Measurements from ENCODE around the gene HEATR3.

The HEATR3 gene

DNA sequence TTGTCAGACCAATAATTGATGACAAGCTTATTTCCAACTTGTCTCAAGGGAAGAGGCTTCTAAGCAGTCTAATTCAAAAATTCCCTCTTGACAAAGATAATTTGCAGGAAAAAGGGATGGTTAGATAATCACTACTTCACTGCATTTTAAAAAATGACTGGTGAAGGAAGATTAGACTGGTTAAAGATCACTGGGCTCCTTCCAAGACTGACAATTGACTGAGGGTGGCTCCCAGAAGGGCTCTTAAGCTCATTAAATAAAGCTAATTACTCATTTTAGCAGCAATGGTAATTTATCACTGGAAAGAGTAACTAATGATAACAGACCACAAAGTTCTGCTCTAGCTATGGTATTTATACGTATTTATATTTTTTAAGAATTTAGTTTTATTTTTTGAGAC is 4.4 kb upstream of the HEATR3 start:
- Histone ChIP-seq H3K36me3 (ENCODE audit: control insufficient read depth, low read length) (0 out of 2 replicates have a peak, but pooled peaks cover 3% of the 10 kb centered on the region), H3K27me3 (ENCODE audit: control insufficient read depth, low read length) (no peaks in the 10 kb centered on the region), H3K4me3 (ENCODE audit: low read length) (no peak overlapping the region), H4K20me1 (ENCODE audit: control insufficient read depth, insufficient read depth, low read depth, low read length) (no peaks in the 10 kb centered on the region), H3K9me2 (replicated peaks; ENCODE audit: control insufficient read depth, low read length) (no peaks in the 10 kb centered on the region), H3K9me3 (ENCODE audit: control insufficient read depth, insufficient read depth, low read length) (no peaks in the 10 kb centered on the region), H3F3A (ENCODE audit: control insufficient read depth, insufficient read depth) (no peaks in the 10 kb centered on the region), H3K79me2 (ENCODE audit: control insufficient read depth, low read length) (peaks cover under 1% of the 10 kb centered on the region), H3K27ac (ENCODE audit: low read depth, low read length) (no peak overlapping the region), H3K4me2 (ENCODE audit: low read length) (no peak overlapping the region), H3K4me1 (ENCODE audit: control insufficient read depth, low read length) (peaks cover 4% of the 10 kb centered on the region)
- TF ChIP-seq, protein P1, sequence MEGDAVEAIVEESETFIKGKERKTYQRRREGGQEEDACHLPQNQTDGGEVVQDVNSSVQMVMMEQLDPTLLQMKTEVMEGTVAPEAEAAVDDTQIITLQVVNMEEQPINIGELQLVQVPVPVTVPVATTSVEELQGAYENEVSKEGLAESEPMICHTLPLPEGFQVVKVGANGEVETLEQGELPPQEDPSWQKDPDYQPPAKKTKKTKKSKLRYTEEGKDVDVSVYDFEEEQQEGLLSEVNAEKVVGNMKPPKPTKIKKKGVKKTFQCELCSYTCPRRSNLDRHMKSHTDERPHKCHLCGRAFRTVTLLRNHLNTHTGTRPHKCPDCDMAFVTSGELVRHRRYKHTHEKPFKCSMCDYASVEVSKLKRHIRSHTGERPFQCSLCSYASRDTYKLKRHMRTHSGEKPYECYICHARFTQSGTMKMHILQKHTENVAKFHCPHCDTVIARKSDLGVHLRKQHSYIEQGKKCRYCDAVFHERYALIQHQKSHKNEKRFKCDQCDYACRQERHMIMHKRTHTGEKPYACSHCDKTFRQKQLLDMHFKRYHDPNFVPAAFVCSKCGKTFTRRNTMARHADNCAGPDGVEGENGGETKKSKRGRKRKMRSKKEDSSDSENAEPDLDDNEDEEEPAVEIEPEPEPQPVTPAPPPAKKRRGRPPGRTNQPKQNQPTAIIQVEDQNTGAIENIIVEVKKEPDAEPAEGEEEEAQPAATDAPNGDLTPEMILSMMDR (IDR thresholded peaks at IDR 0.05; ENCODE audit: low read depth, low read length, poor library complexity, severe bottlenecking), result no peak
- no peak for TF ChIP-seq EZH2phosphoT487 (IDR thresholded peaks at IDR 0.05; ENCODE audit: borderline replicate concordance, low read length)

DNA sequence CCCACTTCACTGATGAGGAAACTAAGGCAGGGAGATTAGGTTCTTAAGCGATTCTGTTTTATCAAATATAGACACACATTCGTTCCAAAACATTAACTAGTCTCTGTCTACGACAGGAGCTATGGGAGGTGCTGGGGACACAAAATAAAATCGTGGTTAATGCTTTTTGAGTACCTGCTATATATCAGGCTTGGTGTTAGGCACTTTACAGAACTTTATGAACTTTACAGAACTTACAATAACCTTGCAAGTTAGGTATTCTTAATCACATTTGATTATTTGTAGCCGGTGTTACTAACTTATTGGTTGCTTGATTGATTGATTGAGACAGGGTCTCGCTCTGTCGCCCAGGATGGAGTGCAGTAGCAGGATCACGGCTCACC is 538 bp upstream of the HEATR3 start:
- TF ChIP-seq EZH2phosphoT487 (IDR thresholded peaks at IDR 0.05; ENCODE audit: borderline replicate concordance, low read length), result no peak
- Histone ChIP-seq H3K4me2 (ENCODE audit: low read length) (peak overlapping the region; percentile 74), H3K79me2 (ENCODE audit: control insufficient read depth, low read length) (peaks cover 34% of the 10 kb centered on the region), H3K4me1 (ENCODE audit: control insufficient read depth, low read length) (peaks cover 25% of the 10 kb centered on the region), H4K20me1 (ENCODE audit: control insufficient read depth, insufficient read depth, low read depth, low read length) (peaks cover 8% of the 10 kb centered on the region; the same call in 1 of the 2 replicates), H3K9me3 (ENCODE audit: control insufficient read depth, insufficient read depth, low read length) (no peaks in the 10 kb centered on the region), H3K4me3 (ENCODE audit: low read length) (peak overlapping the region; percentile 93), H3K9me2 (replicated peaks; ENCODE audit: control insufficient read depth, low read length) (no peaks in the 10 kb centered on the region), H3K36me3 (ENCODE audit: control insufficient read depth, low read length) (peaks cover 28% of the 10 kb centered on the region), H3K27me3 (ENCODE audit: control insufficient read depth, low read length) (no peaks in the 10 kb centered on the region), H3K27ac (ENCODE audit: low read depth, low read length) (no peak overlapping the region), H3F3A (ENCODE audit: control insufficient read depth, insufficient read depth) (no peaks in the 10 kb centered on the region)

DNA sequence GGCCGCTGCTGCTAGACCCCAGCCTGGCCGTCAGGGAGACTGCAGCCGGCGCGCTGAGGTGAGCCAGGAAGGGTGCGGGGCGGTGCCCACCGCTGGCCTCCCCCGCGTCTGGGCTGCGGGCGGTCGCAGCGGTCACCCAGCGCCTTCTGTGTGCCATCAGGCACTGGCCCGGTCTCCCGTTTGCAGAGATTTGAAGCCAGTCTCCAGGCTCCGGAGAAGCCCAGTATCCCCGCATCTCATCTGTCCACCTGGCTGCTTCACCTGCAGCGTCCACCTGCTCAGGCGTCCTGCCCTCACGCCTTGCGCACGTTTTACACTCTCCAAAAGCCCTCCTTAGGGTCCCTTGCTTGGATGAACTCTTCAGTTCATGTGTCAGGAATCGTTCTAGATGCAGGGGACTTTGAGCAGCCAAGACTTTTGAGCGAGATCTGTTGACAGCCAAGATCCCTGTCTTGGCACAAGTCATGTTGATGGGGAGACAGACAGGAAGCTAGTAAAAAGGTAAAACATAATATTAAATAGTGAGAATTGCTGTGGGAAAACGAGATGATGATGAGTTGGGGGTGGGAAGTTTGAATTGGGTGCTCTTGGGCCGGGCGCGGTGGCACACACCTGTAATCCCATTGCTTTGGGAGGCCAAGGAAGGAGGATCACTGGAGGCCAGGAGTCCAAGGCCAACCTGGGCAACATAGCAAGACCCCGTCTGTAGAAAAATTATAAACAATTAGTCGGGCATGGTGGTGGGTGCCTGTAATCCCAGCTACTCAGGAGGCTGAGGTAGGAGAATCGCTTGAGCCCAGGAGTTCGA is 916 bp downstream of the HEATR3 start:
- Histone ChIP-seq H3K9me3 (ENCODE audit: control insufficient read depth, insufficient read depth, low read length) (no peaks in the 10 kb centered on the region), H3K27me3 (ENCODE audit: control insufficient read depth, low read length) (no peaks in the 10 kb centered on the region), H3K4me1 (ENCODE audit: control insufficient read depth, low read length) (peaks cover 25% of the 10 kb centered on the region), H3K4me2 (ENCODE audit: low read length) (peak overlapping the region; percentile 74), H3K79me2 (ENCODE audit: control insufficient read depth, low read length) (peaks cover 34% of the 10 kb centered on the region), H3K36me3 (ENCODE audit: control insufficient read depth, low read length) (peaks cover 41% of the 10 kb centered on the region), H3K9me2 (replicated peaks; ENCODE audit: control insufficient read depth, low read length) (no peaks in the 10 kb centered on the region), H3K27ac (ENCODE audit: low read depth, low read length) (peak overlapping the region; percentile 78), H3F3A (ENCODE audit: control insufficient read depth, insufficient read depth) (no peaks in the 10 kb centered on the region), H4K20me1 (ENCODE audit: control insufficient read depth, insufficient read depth, low read depth, low read length) (peaks cover 8% of the 10 kb centered on the region; the same call in 1 of the 2 replicates), H3K4me3 (ENCODE audit: low read length) (peak overlapping the region; percentile 93)
- TF ChIP-seq EZH2phosphoT487 (IDR thresholded peaks at IDR 0.05; ENCODE audit: borderline replicate concordance, low read length), result no peak
- TF ChIP-seq, protein P1 (IDR thresholded peaks at IDR 0.05; ENCODE audit: low read depth, low read length, poor library complexity, severe bottlenecking), result no peak

DNA sequence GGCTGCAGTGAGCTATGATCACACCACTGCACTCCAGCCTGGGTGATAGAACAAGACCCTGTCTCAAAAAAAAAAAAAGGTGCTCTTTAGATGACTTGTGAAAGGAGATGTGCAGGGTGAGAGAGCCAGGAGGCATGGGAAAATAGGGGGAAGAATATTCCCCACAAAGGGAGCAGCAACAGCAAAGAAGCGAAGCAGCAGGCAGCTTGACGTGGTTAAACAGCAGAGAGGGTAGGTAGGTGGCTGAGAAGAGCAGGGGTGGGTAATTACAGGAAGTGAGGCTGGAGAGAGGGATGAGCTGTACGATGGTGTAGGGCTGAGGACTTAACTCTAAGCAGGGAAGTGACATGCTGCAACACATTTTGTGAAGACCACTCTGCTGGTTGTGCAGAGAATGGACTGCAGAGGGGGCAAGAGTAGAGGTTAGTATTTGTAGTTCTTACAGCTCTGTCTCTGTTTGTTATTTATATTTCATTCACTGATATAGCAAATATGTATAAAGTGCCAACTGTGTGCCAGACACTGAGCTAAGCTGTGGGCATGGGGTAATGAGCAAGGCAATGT is 1.6 kb downstream of the HEATR3 start:
- Histone ChIP-seq H3K27ac (ENCODE audit: low read depth, low read length) (no peak overlapping the region), H4K20me1 (ENCODE audit: control insufficient read depth, insufficient read depth, low read depth, low read length) (peaks cover 8% of the 10 kb centered on the region; the same call in 1 of the 2 replicates)

More for the DNA sequence above, 1.6 kb downstream of the HEATR3 start:
- Histone ChIP-seq H3K9me3 (ENCODE audit: control insufficient read depth, insufficient read depth, low read length) (no peaks in the 10 kb centered on the region), H3K4me3 (ENCODE audit: low read length) (peak overlapping the region; percentile 93), H3K36me3 (ENCODE audit: control insufficient read depth, low read length) (peaks cover 45% of the 10 kb centered on the region), H3K4me2 (ENCODE audit: low read length) (peak overlapping the region; percentile 74), H3K4me1 (ENCODE audit: control insufficient read depth, low read length) (peaks cover 25% of the 10 kb centered on the region), H3F3A (ENCODE audit: control insufficient read depth, insufficient read depth) (no peaks in the 10 kb centered on the region), H3K79me2 (ENCODE audit: control insufficient read depth, low read length) (peaks cover 34% of the 10 kb centered on the region), H3K9me2 (replicated peaks; ENCODE audit: control insufficient read depth, low read length) (no peaks in the 10 kb centered on the region), H3K27me3 (ENCODE audit: control insufficient read depth, low read length) (no peaks in the 10 kb centered on the region)
- no peak for TF ChIP-seq EZH2phosphoT487 (IDR thresholded peaks at IDR 0.05; ENCODE audit: borderline replicate concordance, low read length)
- TF ChIP-seq, protein P1 (IDR thresholded peaks at IDR 0.05; ENCODE audit: low read depth, low read length, poor library complexity, severe bottlenecking), result peak; percentile 63

Measured in DOHH2 (cell line).